IMR-90 (cell line): ENCODE results near the gene MCF2L2. TPM values are rescaled to one million over a fixed set of nuclear protein-coding genes. Genes with fewer than 3 reads are reported as not detected.

Experiments used
- ATAC-seq: fragments of 200-7000 bp; cut with Tn5 transposase; 2 replicates; pipeline ENCODE4 v1.9.1; 2020; ENCODE audit warnings: low read depth, mild to moderate bottlenecking, moderate library complexity
- BruUV-seq: library from RNA; stranded (reverse); fragments of 400-500 nt; replicated peaks from 2 replicates; lab custom pipeline; 2021; lab: Mats Ljungman, UMichigan
- CTCF ChIA-PET: fragments of 300-600 bp; formaldehyde crosslinking; extraction: SDS; loops from one replicate; lab custom pipeline; 2021; ENCODE audit warnings: antibody characterized with exemption; lab: Yijun Ruan, JAX
- POLR2A ChIA-PET: fragments of 300-600 bp; sonication (Branson Sonifier 250); formaldehyde crosslinking; loops from one replicate; lab custom pipeline; 2022; ENCODE audit warnings: antibody characterized with exemption; ENCODE audit not compliant: unreplicated experiment; lab: Charles Lee
- DNase-seq: peaks from one replicate; pipeline ENCODE4 v3.0.0; 2013
- H2AFZ ChIP-seq: replicated peaks from 2 replicates; pipeline ENCODE3; 2013; ENCODE audit warnings: low read length, mild to moderate bottlenecking; ENCODE audit not compliant: poor library complexity
- H2AK5ac ChIP-seq: 2 replicates; pipeline ENCODE4 v1.6.1; 2013; ENCODE audit warnings: low read depth, low read length, inconsistent platforms
- H2AK9ac ChIP-seq: replicated peaks from 2 replicates; pipeline ENCODE3; 2013; ENCODE audit warnings: mild to moderate bottlenecking, low read depth, low read length, moderate library complexity; ENCODE audit not compliant: poor library complexity
- H2BK120ac ChIP-seq: 2 replicates; pipeline ENCODE4 v1.6.1; 2013; ENCODE audit warnings: low read depth, low read length, inconsistent platforms
- H2BK15ac ChIP-seq: 3 replicates; pipeline ENCODE4 v1.6.1; 2013; ENCODE audit warnings: low read depth, low read length, inconsistent platforms
- H2BK20ac ChIP-seq: 2 replicates; pipeline ENCODE4 v1.6.1; 2013; ENCODE audit warnings: low read depth, mild to moderate bottlenecking, inconsistent platforms, low read length, moderate library complexity
- H2BK5ac ChIP-seq: 2 replicates; pipeline ENCODE4 v1.6.1; 2013; ENCODE audit warnings: mild to moderate bottlenecking, low read depth, low read length, inconsistent platforms; ENCODE audit not compliant: poor library complexity, severe bottlenecking
- H3K14ac ChIP-seq: replicated peaks from 2 replicates; pipeline ENCODE4 v1.6.1; 2013; ENCODE audit warnings: low read depth, low read length, inconsistent platforms
- H3K18ac ChIP-seq: 2 replicates; pipeline ENCODE4 v1.6.1; 2013; ENCODE audit warnings: low read depth, low read length, control low read depth
- H3K23ac ChIP-seq: 2 replicates; pipeline ENCODE4 v1.6.1; 2013; ENCODE audit warnings: low read depth, low read length, inconsistent platforms
- H3K27ac ChIP-seq: 2 replicates; pipeline ENCODE4 v1.5.1; 2013; ENCODE audit warnings: mild to moderate bottlenecking, control low read depth, low read length; ENCODE audit not compliant: insufficient read depth
- H3K27me3 ChIP-seq: 2 replicates; pipeline ENCODE4 v1.6.1; 2013; ENCODE audit warnings: low read length; ENCODE audit not compliant: control insufficient read depth, insufficient read depth
- H3K36me3 ChIP-seq: 2 replicates; pipeline ENCODE4 v1.6.1; 2013; ENCODE audit warnings: low read length, mixed read lengths; ENCODE audit not compliant: control insufficient read depth, insufficient read depth
- H3K4ac ChIP-seq: 2 replicates; pipeline ENCODE4 v1.6.1; 2013; ENCODE audit warnings: low read depth, low read length, inconsistent platforms
- H3K4me1 ChIP-seq: 2 replicates; pipeline ENCODE4 v1.6.1; 2013; ENCODE audit warnings: low read length, mixed read lengths; ENCODE audit not compliant: control insufficient read depth, insufficient read depth
- H3K4me2 ChIP-seq: 2 replicates; pipeline ENCODE4 v1.6.1; 2013; ENCODE audit warnings: low read depth, mild to moderate bottlenecking, control low read depth, low read length, moderate library complexity
- H3K4me3 ChIP-seq: 2 replicates; pipeline ENCODE4 v1.5.1; 2013; ENCODE audit warnings: low read depth, mild to moderate bottlenecking, control low read depth, low read length, moderate library complexity; ENCODE audit not compliant: insufficient read depth
- H3K56ac ChIP-seq: 2 replicates; pipeline ENCODE4 v1.6.1; 2013; ENCODE audit warnings: low read length, inconsistent platforms; ENCODE audit not compliant: insufficient read depth; ENCODE audit errors: extremely low read depth
- H3K79me1 ChIP-seq, 2 experiments: 2 replicates each; pipeline ENCODE4 v1.6.1; 2013; ENCODE audit warnings: low read length in 2 of 2, inconsistent platforms in 1 of 2, low read depth in 1 of 2
- H3K9ac ChIP-seq: 2 replicates; pipeline ENCODE4 v1.6.1; 2013; ENCODE audit warnings: low read depth, low read length, control low read depth
- H3K9me1 ChIP-seq: 2 replicates; pipeline ENCODE4 v1.6.1; 2013; ENCODE audit warnings: low read length, inconsistent platforms; ENCODE audit not compliant: insufficient read depth
- H3K9me3 ChIP-seq: 2 replicates; pipeline ENCODE4 v1.6.1; 2013; ENCODE audit warnings: low read length; ENCODE audit not compliant: control insufficient read depth, insufficient read depth
- H4K20me1 ChIP-seq: 2 replicates; pipeline ENCODE4 v1.6.1; 2013; ENCODE audit warnings: low read length, inconsistent platforms; ENCODE audit not compliant: insufficient read depth
- H4K5ac ChIP-seq: 2 replicates; pipeline ENCODE4 v1.6.1; 2013; ENCODE audit warnings: mild to moderate bottlenecking, low read depth, low read length, control low read depth
- H4K8ac ChIP-seq, 2 experiments: 2 replicates each; pipeline ENCODE4 v1.6.1; 2013; ENCODE audit warnings: low read depth in 2 of 2, low read length in 2 of 2, control low read depth in 1 of 2, inconsistent platforms in 1 of 2
- H4K91ac ChIP-seq: 2 replicates; pipeline ENCODE4 v1.6.1; 2013; ENCODE audit warnings: low read depth, low read length, inconsistent platforms; ENCODE audit not compliant: insufficient read depth
- BHLHE40 ChIP-seq: fragments of 150-350 bp; IDR thresholded peaks from 2 replicates; pipeline ENCODE4 v1.6.1; 2016; ENCODE audit warnings: mild to moderate bottlenecking, low read depth, low read length
- CEBPB ChIP-seq: IDR thresholded peaks from 2 replicates; pipeline ENCODE4 v1.6.1; 2012; ENCODE audit warnings: low read depth, low read length, improper control_type of control experiment
- CHD1 ChIP-seq: IDR thresholded peaks from 2 replicates; pipeline ENCODE4 v1.6.1; 2012; ENCODE audit warnings: low read depth, low read length, improper control_type of control experiment
- CTCF ChIP-seq: conservative IDR thresholded peaks from 2 replicates; pipeline ENCODE4 v1.5.1; 2012; ENCODE audit warnings: mild to moderate bottlenecking, low read depth, low read length, improper control_type of control experiment
- ELK1 ChIP-seq: fragments of 150-350 bp; IDR thresholded peaks from 2 replicates; pipeline ENCODE4 v1.6.1; 2016; ENCODE audit warnings: low read depth, mild to moderate bottlenecking, low read length, moderate library complexity, borderline replicate concordance
- FOS ChIP-seq: fragments of 150-350 bp; IDR thresholded peaks from 2 replicates; pipeline ENCODE4 v1.6.1; 2016; ENCODE audit warnings: low read depth, low read length
- MAFK ChIP-seq: IDR thresholded peaks from 2 replicates; pipeline ENCODE4 v1.6.1; 2012; ENCODE audit warnings: low read depth, low read length, improper control_type of control experiment
- MAZ ChIP-seq: IDR thresholded peaks from 2 replicates; pipeline ENCODE4 v1.6.1; 2012; ENCODE audit warnings: low read depth, mild to moderate bottlenecking, low read length, improper control_type of control experiment, moderate library complexity, borderline replicate concordance
- MXI1 ChIP-seq: IDR thresholded peaks from 2 replicates; pipeline ENCODE4 v1.6.1; 2012; ENCODE audit warnings: low read depth, mild to moderate bottlenecking, low read length, moderate library complexity, borderline replicate concordance
- NFE2L2 ChIP-seq: fragments of 150-350 bp; IDR thresholded peaks from 2 replicates; pipeline ENCODE4 v1.6.1; 2016; ENCODE audit warnings: low read depth, mild to moderate bottlenecking, low read length
- POLR2A ChIP-seq: IDR thresholded peaks from 2 replicates; pipeline ENCODE4 v1.6.1; 2012; ENCODE audit warnings: mild to moderate bottlenecking, low read depth, low read length
- RAD21 ChIP-seq: IDR thresholded peaks from 2 replicates; pipeline ENCODE4 v1.6.1; 2012; ENCODE audit warnings: low read length, improper control_type of control experiment
- RCOR1 ChIP-seq: IDR thresholded peaks from 2 replicates; pipeline ENCODE4 v1.6.1; 2012; ENCODE audit warnings: mild to moderate bottlenecking, low read length, improper control_type of control experiment; ENCODE audit not compliant: insufficient replicate concordance
- RFX5 ChIP-seq: IDR thresholded peaks from 2 replicates; pipeline ENCODE4 v1.8.0; 2012; ENCODE audit warnings: low read depth, mild to moderate bottlenecking, low read length, moderate library complexity
- SMC3 ChIP-seq: fragments of 150-350 bp; IDR thresholded peaks from 2 replicates; pipeline ENCODE4 v1.6.1; 2016; ENCODE audit warnings: low read depth, mild to moderate bottlenecking, antibody characterized with exemption, low read length, moderate library complexity
- USF2 ChIP-seq: fragments of 150-350 bp; IDR thresholded peaks from 2 replicates; pipeline ENCODE4 v1.6.1; 2017; ENCODE audit warnings: mild to moderate bottlenecking, antibody characterized with exemption, low read length, low read depth
- WGBS, 2 experiments: methylation state at CpG; one replicate each; pipeline versions ENCODE4 v1.1.5 to v1.1.7; 2013; ENCODE audit warnings: missing lambda C conversion rate in 2 of 2; ENCODE audit not compliant: insufficient read length in 1 of 2; ENCODE audit errors: extremely low coverage in 2 of 2; 5-methylcytosine and 5-hydroxymethylcytosine counted together
- dilution Hi-C: fragments of 300-500 bp; cut with HindIII; formaldehyde crosslinking; loops from one replicate; pipeline ENCODE4 v1.14.3; 2018; ENCODE audit warnings: low sequenced_read_pairs; ENCODE audit not compliant: unreplicated experiment
- in situ Hi-C: fragments of 300-500 bp; cut with MboI; formaldehyde crosslinking; loops from 3 replicates; pipeline ENCODE4 v1.14.3; 2019; ENCODE audit warnings: low sequenced_read_pairs, inconsistent platforms, mixed read lengths
- intact Hi-C: fragments of 100-400 bp; cut with micrococcal nuclease; formaldehyde crosslinking; loops from 2 replicates; pipeline ENCODE4 v1.10.0; 2022
- polyA plus RNA-seq, 3 experiments: library from polyadenylated mRNA; depleted of rRNA; stranded (reverse); fragments of >200 nt; gene quantifications; 2 replicates each; pipeline ENCODE4 v1.2.3, GENCODE V29; 2012; ENCODE audit warnings: low replicate concordance in 1 of 3
- total RNA-seq: library from RNA; depleted of rRNA; stranded (reverse); fragments of >200 nt; gene quantifications from 2 replicates; pipeline ENCODE4 v1.2.3, GENCODE V29; 2012

Gene MCF2L2
- total and polyA plus RNA-seq, 2 of the 4 experiments (the other 2 are of a cell fraction), result under 0.01 TPM; not detected in 1

- Histone ChIP-seq H4K20me1 (no peaks in the 10 kb centered on the region; the same call in 1 of the 2 replicates), H2AK5ac (no peak overlapping the region), H3K18ac (no peak overlapping the region), H2BK20ac (no peak overlapping the region), H4K5ac (no peak overlapping the region), H3K4me1 (peaks cover 3% of the 10 kb centered on the region; the same call in 1 of the 2 replicates), H3K9me1 (peaks cover 6% of the 10 kb centered on the region), H3K4me2 (no peak overlapping the region), H2AFZ (no peak overlapping the region), H2BK120ac (no peak overlapping the region), H3K14ac (no peak overlapping the region), H4K8ac (no peak overlapping the region), H3K27me3 (peaks cover 27% of the 10 kb centered on the region), H3K27ac (no peak overlapping the region), H3K36me3 (no peaks in the 10 kb centered on the region), H2BK15ac (no peak overlapping the region), H3K56ac (no peak overlapping the region), H3K23ac (no peak overlapping the region), H4K91ac (no peak overlapping the region), H2BK5ac (no peak overlapping the region), H2AK9ac (no peak overlapping the region), H3K9me3 (no peaks in the 10 kb centered on the region), H3K4ac (no peak overlapping the region), H3K9ac (no peak overlapping the region), H3K4me3 (no peak overlapping the region), H3K79me1 (no peaks in the 10 kb centered on the region)
- TF ChIP-seq FOS, result no peak
- TF ChIP-seq CEBPB, result no peak
- no peak for TF ChIP-seq MAFK
- no peak for TF ChIP-seq MAZ
- TF ChIP-seq BHLHE40, result no peak
- no peak for TF ChIP-seq RCOR1
- no peak for TF ChIP-seq CTCF
- TF ChIP-seq CHD1, result no peak
- TF ChIP-seq USF2, result no peak
- no peak for TF ChIP-seq SMC3
- no peak for TF ChIP-seq POLR2A
- no peak for TF ChIP-seq NFE2L2
- TF ChIP-seq RFX5, result no peak
- TF ChIP-seq ELK1, result no peak
- no peak for TF ChIP-seq MXI1
- TF ChIP-seq RAD21, result no peak
- POLR2A ChIA-PET, result no interaction called here
- 20% methylated on average over 1 of the region's 7 CpGs; no CpG with 5 or more reads in 1 of the 2 experiments for WGBS, 2 experiments
- dilution Hi-C loops, result no loop called here
- no TSS peak for BruUV-seq
- CTCF ChIA-PET, result no interaction called here
- DNase-seq (no peak), ATAC-seq (no peak)
- in situ Hi-C loops, result no loop called here
- intact Hi-C loops, result no loop called here
Measured at GRCh38 chr3:183313764-183314163, 114.7 kb downstream of the MCF2L2 start.
